Testis (tissue), 3 donors: ENCODE data around the gene ADRA2C. TPM values are rescaled to one million over a fixed set of nuclear protein-coding genes. Genes with fewer than 3 reads are reported as not detected.

Experiments
- DNase-seq: peaks from one replicate; pipeline ENCODE4 v3.0.0-alpha.2; 2019
- H3K27ac ChIP-seq, 2 donors: fragments of 200-600 bp; sonication (generic); one replicate each; pipeline ENCODE4 v1.5.1; 2019
- H3K27me3 ChIP-seq: fragments of 200-600 bp; sonication (generic); one replicate; pipeline ENCODE4 v1.5.1; 2019
- H3K36me3 ChIP-seq: fragments of 200-600 bp; sonication (generic); one replicate; pipeline ENCODE4 v1.5.1; 2017; ENCODE audit warnings: low read depth; ENCODE audit errors: missing control alignments
- H3K4me1 ChIP-seq: fragments of 200-600 bp; sonication (generic); one replicate; pipeline ENCODE4 v1.5.1; 2019
- H3K4me3 ChIP-seq, 2 donors: fragments of 200-600 bp; sonication (generic); one replicate each; pipeline ENCODE4 v1.5.1; 2017 to 2019
- H3K9me3 ChIP-seq: fragments of 200-600 bp; sonication (generic); one replicate; pipeline ENCODE4 v1.5.1; 2017
- CTCF ChIP-seq, 3 experiments: fragments of 450-650 bp in 2 of 3; fragments of 200-600 bp in 1 of 3; sonication (generic) in 1 of 3; IDR thresholded peaks; one replicate each; pipeline ENCODE4 v1.5.1; 2016 to 2019; ENCODE audit warnings: antibody characterized with exemption in 3 of 3, mild to moderate bottlenecking in 2 of 3, moderate library complexity in 1 of 3
- POLR2A ChIP-seq: fragments of 450-650 bp; IDR thresholded peaks from one replicate; pipeline ENCODE4 v1.6.1; 2017; ENCODE audit warnings: antibody characterized with exemption, mild to moderate bottlenecking, moderate library complexity
- WGBS, 2 donors: methylation state at CpG; one replicate each; pipeline ENCODE4 v1.1.5; 2018; 5-methylcytosine and 5-hydroxymethylcytosine counted together
- intact Hi-C: fragments of 100-400 bp; cut with DNase I; formaldehyde crosslinking; loops from one replicate; pipeline ENCODE4 v1.15.1; 2023; ENCODE audit warnings: low total_unique reads
- polyA plus RNA-seq: library from polyadenylated mRNA; stranded (reverse); fragments of 350-450 nt; fragmentation: Illumina TruSeq; extraction: RNeasy Lipid Tissue Mini Kit (QIAGEN cat#74804); gene quantifications from one replicate; pipeline ENCODE4 v1.2.3, GENCODE V29; 2014; ENCODE audit warnings: low read depth, low replicate concordance; ENCODE audit not compliant: insufficient read depth
- total RNA-seq, 2 donors: library from RNA; depleted of rRNA; stranded (reverse); fragments of >200 nt; gene quantifications; one replicate each; pipeline ENCODE4 v1.2.3, GENCODE V29; 2016

The ADRA2C gene
- total and polyA plus RNA-seq, 3 donors from 2014 or later = 7.2 to 16.0 (median 9.3) TPM

GRCh38 chr4:3770323-3771163 is 4.4 kb downstream of the ADRA2C start:
- Histone ChIP-seq H3K27ac (no peak overlapping the region), H3K9me3 (no peaks in the 10 kb centered on the region), H3K4me3 (no peak overlapping the region), H3K36me3 (no peaks in the 10 kb centered on the region), H3K4me1 (no peaks in the 10 kb centered on the region), H3K27me3 (no peaks in the 10 kb centered on the region)
- intact Hi-C loops = no loop called here
- WGBS, 2 donors = 81 to 82% methylated on average over 13 of the region's 13 CpGs
- TF ChIP-seq CTCF (IDR thresholded peaks at IDR 0.05) (no peak), POLR2A (no peak)
- DNase-seq = no peak

- H3K36me3 ChIP-seq = no peaks in the 10 kb centered on the region
- no peaks in the 10 kb centered on the region for H3K9me3 ChIP-seq
- no peak overlapping the region for H3K4me3 ChIP-seq
- no peak overlapping the region for H3K27ac ChIP-seq
- no peaks in the 10 kb centered on the region for H3K4me1 ChIP-seq
- TF ChIP-seq CTCF (IDR thresholded peaks at IDR 0.05) (no peak), POLR2A (no peak)
- intact Hi-C loops = no loop called here
- no peaks in the 10 kb centered on the region for H3K27me3 ChIP-seq
- 79 to 89% methylated on average over 16 to 20 of the region's 20 CpGs for WGBS, 2 donors
- no peak for DNase-seq
These were observed 5.1 kb downstream of the ADRA2C start for GRCh38 chr4:3771164-3771809.

GRCh38 chr4:3771939-3772495 is 5.8 kb downstream of the ADRA2C start:
- Histone ChIP-seq H3K27ac (no peak overlapping the region), H3K4me3 (no peak overlapping the region), H3K4me1 (no peaks in the 10 kb centered on the region), H3K9me3 (no peaks in the 10 kb centered on the region), H3K27me3 (no peaks in the 10 kb centered on the region), H3K36me3 (no peaks in the 10 kb centered on the region)
- intact Hi-C loops = no loop called here
- TF ChIP-seq CTCF (IDR thresholded peaks at IDR 0.05) (no peak), POLR2A (no peak)
- DNase-seq = no peak
- WGBS, 2 donors = 69 to 75% methylated on average over 14 to 24 of the region's 24 CpGs

- intact Hi-C loops = no loop called here
- no peak overlapping the region for H3K4me3 ChIP-seq
- no peaks in the 10 kb centered on the region for H3K9me3 ChIP-seq
- no peak overlapping the region for H3K27ac ChIP-seq
- H3K36me3 ChIP-seq = no peaks in the 10 kb centered on the region
- H3K27me3 ChIP-seq = no peaks in the 10 kb centered on the region
- DNase-seq = no peak
- TF ChIP-seq CTCF (IDR thresholded peaks at IDR 0.05) (no peak), POLR2A (no peak)
- no peaks in the 10 kb centered on the region for H3K4me1 ChIP-seq
- 80 to 82% methylated on average over 5 to 8 of the region's 8 CpGs for WGBS, 2 donors
These were observed 6.4 kb downstream of the ADRA2C start for GRCh38 chr4:3772632-3773031.
